ENCODE results near the gene DDIT4.
"Not testable (repeated sequence)": the region's sequence is repeated elsewhere in the genome, so short reads cannot be mapped to it uniquely, and the experiment has no call there.

DDIT4 gene

GRCh38 chr10:72297281-72297804, 23.6 kb downstream of the DDIT4 start:
- DNase-seq, result no peak

- peak; percentile 75 for DNase-seq
Observed at GRCh38 chr10:72297805-72298591, 24.3 kb downstream of the DDIT4 start.

GRCh38 chr10:72298592-72299519, 25.1 kb downstream of the DDIT4 start:
- no peak for DNase-seq

- no peak for DNase-seq
Observed at GRCh38 chr10:72303424-72304128, 29.9 kb downstream of the DDIT4 start.

- no peak for DNase-seq
Observed at GRCh38 chr10:72306215-72306760, 32.6 kb downstream of the DDIT4 start.

GRCh38 chr10:72307711-72308110, 34.0 kb downstream of the DDIT4 start:
- not testable (repeated sequence) for DNase-seq

GRCh38 chr10:72308320-72308987, 34.7 kb downstream of the DDIT4 start:
- DNase-seq, result no peak

GRCh38 chr10:72309290-72310240, 35.8 kb downstream of the DDIT4 start:
- DNase-seq, result no peak

GRCh38 chr10:72310241-72310633, 36.5 kb downstream of the DDIT4 start:
- no peak for DNase-seq

GRCh38 chr10:72310636-72311035, 36.9 kb downstream of the DDIT4 start:
- DNase-seq, result no peak

GRCh38 chr10:72311667-72312066, 37.9 kb downstream of the DDIT4 start:
- DNase-seq, result no peak

GRCh38 chr10:72312865-72313391, 39.2 kb downstream of the DDIT4 start:
- DNase-seq, result no peak

GRCh38 chr10:72314263-72314662, 40.5 kb downstream of the DDIT4 start:
- DNase-seq, result no peak

- DNase-seq, result no peak
Observed at GRCh38 chr10:72315054-72315453, 41.3 kb downstream of the DDIT4 start.

GRCh38 chr10:72315611-72316385, 42.1 kb downstream of the DDIT4 start:
- DNase-seq, result no peak

- no peak for DNase-seq
Observed at GRCh38 chr10:72316386-72316700, 42.6 kb downstream of the DDIT4 start.

- DNase-seq, result no peak
Observed at GRCh38 chr10:72316748-72317435, 43.2 kb downstream of the DDIT4 start.

- DNase-seq, result no peak
Observed at GRCh38 chr10:72318418-72319262, 44.9 kb downstream of the DDIT4 start.
